NCI-H2107 treated with DMSO at 0.1 percent for 48 hours (cell line): ENCODE results near the gene HHATL.

Experiments used
- DNase-seq: peaks from one replicate; lab custom pipeline; 2025; ENCODE audit not compliant: unreplicated experiment; lab: John Stamatoyannopoulos, UW

Gene HHATL

DNA sequence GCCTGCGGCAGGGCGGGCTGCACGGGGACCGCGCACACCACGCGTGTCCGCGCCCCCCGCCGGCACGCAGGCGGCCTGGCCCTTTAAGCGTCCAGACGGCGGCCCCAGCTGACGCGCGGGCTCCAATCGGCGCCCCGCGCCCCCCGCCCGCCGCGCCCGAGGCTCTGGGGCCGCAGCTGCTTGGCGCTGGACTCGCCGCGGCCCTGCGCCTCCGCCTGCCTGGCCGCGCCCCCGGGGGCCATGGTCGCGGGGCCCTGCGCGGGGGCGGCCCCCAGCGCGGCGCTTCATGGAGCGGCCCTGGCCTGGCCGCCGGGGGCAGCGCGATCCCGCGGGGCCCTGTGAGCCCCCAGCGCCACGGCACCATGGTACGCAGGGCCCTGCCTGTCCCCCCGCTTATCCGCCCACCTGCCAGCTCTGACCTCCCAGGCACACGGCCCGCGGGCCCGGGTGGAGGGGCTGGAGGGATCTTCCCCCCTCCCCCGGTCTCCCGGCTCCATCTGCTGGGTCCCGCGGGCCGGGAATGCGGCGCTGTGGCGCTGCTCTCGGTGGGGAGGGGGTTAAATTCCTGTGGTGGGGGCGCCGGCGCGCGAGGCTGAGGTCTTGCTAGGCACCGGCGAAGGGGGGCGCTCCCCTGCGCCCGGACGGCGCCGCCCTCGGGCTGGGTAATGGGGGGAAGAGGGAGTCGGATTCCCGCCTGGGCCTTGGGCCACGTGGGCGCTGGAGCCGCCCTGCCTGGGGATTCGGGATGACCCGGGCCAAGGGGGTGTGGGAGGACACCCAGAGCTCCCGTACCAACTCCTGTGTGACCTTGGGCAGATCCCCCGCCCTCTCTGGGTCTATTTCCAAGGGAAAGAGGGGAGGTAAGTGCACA is 48.0 kb downstream of the HHATL start:
- DNase-seq = no peak

DNA sequence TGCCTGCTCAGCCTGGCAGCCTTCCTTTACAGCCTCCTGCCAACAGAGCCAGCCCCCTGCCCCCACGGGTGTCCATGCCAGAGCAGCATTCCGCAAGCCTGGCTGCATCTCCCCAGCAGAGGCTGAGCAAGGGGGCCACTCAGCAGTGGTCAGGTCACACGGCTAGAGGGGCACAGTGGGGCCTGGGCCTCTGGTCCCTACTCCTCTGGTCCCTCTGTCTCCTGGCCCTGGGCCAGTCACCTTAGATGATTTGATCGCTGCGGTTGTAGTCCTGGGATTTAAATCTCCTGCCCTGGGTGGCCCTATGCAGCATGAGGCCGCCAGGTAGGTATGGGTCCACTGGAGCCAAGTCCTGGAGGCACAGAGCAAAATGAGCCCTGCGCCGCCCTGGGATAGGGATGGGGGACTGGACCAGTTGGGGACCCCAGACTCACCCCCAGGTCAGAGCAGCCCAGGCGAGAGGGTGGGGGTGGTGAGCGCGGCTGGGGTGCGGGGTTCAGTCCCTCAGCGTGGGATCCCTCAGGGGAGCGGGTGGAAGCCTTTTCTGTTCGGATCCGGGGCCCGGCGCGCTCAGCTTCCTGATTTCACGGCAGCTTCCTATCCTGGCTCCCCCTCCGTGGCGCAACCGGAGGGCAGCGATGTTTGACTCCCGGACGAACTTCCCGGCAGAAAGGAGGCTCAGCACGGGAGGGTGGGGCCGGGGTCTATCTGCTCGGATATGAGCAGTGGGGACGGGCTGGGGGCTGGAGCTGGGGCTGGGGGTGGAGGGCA is 48.9 kb downstream of the HHATL start, which contains the start of gene ZBTB47:
ZBTB47 (plus strand) TSS at position 138 of the 771 bp plus-strand sequence. CDS start 4,659 bp downstream, outside the sequence.
- DNase-seq = no peak

DNA sequence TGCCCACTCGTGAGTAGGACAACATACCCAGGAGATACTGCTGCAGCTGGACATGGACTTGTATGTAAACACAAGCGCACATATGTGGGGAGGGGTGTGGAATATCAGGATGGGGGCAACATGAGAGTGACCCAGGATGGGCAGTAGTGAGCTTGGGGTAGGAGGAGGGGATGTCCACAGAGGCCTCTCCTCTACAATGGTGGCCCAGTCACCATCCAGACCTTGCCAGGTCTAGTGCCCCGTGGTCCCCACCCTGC is 49.4 kb downstream of the HHATL start:
- no peak for DNase-seq

DNA sequence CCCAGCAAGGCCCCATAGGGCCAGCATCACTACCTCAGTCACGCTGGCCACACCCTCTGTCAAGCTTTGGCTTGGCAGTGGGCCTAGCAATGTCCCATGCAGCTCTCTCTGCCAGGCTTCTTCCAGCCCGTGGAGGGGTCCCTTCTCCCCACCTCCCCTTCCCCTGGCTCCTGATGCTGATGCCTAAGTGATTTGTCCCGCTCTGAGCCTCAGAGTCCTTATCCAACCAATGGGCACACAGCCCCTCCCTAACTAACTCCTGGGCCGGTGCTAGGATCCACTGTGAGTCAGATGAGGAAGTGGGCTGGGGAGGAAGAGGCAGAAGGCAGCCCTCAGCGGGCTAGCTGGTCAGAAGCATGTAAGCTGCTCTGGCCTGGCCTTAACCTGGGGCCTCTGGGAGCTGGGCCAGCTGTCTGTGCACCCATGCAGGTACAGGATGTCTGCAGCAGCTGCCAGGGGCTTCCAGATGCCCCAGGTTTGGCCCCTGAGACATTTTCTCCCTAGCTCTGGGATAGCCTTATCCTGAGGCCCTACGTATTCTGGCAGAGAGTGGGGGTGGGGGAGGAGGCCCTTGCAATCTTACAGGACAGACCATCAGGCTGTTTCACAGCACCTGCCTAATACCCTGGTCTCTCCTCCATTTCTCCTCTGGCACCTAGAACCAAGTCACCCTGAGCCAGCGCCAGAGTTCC is 49.8 kb downstream of the HHATL start:
- no peak for DNase-seq

DNA sequence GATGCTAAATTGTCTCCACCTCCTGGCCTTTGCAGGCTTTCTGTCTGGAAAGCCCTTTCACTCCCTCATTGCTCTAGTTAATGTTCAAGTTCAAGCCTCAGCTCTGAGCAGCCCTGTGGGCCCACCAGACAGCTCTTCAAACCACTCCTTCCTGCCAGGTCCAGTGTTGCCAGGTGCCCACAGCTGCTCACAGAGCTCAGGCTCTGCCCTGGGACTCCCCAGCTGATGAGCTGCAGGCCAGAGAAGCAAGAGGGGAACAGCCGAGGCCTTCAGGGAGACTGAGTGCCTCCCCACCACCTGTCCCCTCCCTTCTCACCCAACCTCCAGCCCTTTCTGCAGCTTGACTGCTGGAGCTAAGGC is 50.4 kb downstream of the HHATL start:
- no peak for DNase-seq

GRCh38 chr3:42651248-42652091 is 51.1 kb downstream of the HHATL start:
- no peak for DNase-seq

DNA sequence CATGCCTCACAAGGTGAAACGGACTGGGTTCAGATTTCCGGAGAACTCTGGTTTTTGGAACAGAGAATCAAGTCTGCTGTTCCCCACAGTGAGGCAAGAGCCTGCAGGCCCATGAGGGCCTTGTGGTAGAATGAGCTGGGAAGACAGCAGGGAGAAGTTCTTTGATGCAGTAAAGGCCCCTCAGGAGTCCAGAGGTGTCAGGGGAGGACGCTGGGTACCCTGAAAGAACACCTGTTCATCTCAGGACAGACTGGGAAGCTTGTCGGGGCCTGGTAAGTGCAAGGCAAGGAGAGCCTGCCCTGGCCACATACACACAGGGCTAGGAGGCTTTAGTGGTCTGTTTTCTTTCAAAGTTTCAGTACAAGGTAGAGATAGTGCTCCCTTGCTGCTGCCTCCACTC is 52.8 kb downstream of the HHATL start:
- no peak for DNase-seq

DNA sequence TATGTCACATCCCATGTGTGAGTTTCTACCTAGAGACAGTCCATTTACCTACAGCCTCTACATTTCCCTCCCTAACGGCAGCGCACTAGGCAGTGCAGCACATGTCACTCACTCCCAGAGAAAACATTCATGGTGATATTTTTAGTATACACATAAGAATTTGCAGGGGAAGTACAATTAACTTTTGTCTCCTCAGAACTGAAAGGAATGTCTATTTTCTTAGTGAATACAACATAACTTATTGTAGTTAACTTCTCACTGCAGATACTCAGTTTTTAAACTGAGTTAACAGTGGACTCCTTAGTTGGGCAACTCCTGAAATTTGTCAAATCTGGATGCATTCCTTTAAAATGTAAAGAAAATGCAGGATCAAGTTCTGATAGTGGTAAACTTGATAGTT is 53.6 kb downstream of the HHATL start:
- DNase-seq = no peak

DNA sequence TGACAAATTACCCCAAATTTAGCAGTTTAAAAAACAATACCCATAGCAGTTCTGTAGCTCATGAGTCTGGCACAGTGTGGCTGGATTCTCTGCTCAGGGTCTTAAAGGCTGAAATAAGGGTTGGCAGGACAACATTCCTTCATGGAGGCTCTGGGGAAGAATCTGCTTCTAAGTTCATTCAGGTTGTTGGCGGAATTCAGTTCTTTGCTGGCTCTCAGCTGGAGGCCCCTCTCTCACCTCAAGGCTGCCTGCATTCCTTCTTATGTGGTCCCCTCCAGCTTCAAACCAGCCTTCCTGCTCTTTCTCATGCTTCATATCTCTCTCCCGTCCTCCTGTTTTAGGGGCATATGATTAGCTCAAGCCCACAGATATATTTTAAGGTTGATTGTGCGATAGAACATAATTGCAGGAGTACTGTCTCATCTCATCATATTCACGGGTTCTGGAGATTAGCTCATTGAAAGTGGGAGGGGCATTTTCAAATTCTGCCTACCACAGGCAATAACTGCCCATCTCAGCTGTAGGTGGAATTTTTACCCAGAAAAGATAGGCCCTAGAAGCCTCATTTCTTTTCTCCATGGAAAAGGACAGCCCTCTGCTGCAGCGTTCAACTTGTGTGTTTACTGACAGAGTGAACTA is 54.7 kb downstream of the HHATL start:
- no peak for DNase-seq
